Muscle of back (tissue), 11 donors: ENCODE data around the gene ENTPD6. TPM values are rescaled to one million over a fixed set of nuclear protein-coding genes. Genes with fewer than 3 reads are reported as not detected.
"Not testable (repeated sequence)": the region's sequence is repeated elsewhere in the genome, so short reads cannot be mapped to it uniquely, and the experiment has no call there.

Source experiments
- DNase-seq, 3 donors: peaks; one replicate each; pipeline versions ENCODE4 v3.0.0 to v3.0.0-alpha.2; 2013
- polyA plus RNA-seq, 10 donors: library from polyadenylated mRNA; unstranded; fragments of 120-200 nt; gene quantifications; one replicate each; pipeline ENCODE4 v1.2.1, GENCODE V29; 2013; ENCODE audit not compliant: insufficient read length in 10 of 10

Gene ENTPD6
- polyA plus RNA-seq, 10 donors = 26.3 to 42.5 (median 33.8) TPM

GRCh38 chr20:25239387-25240370 is 44.2 kb downstream of the ENTPD6 start:
- DNase-seq = no peak

GRCh38 chr20:25240851-25241658 is 45.5 kb downstream of the ENTPD6 start:
- DNase-seq = not testable (repeated sequence)

GRCh38 chr20:25241659-25241955 is 46.1 kb downstream of the ENTPD6 start:
- not testable (repeated sequence) for DNase-seq

- no peak for DNase-seq
Measured at GRCh38 chr20:25242231-25242630, 46.7 kb downstream of the ENTPD6 start.

GRCh38 chr20:25243416-25243979 is 48.0 kb downstream of the ENTPD6 start:
- no peak for DNase-seq

- DNase-seq = no peak
Measured at GRCh38 chr20:25244976-25245375, 49.5 kb downstream of the ENTPD6 start.

GRCh38 chr20:25245461-25245860 is 49.9 kb downstream of the ENTPD6 start:
- DNase-seq = no peak

GRCh38 chr20:25246182-25246999 is 50.9 kb downstream of the ENTPD6 start:
- DNase-seq = no peak

GRCh38 chr20:25247000-25247517 is 51.5 kb downstream of the ENTPD6 start:
- DNase-seq = peak in 2 of 3 donors; percentile 46 to 77

GRCh38 chr20:25247518-25247955 is 52.0 kb downstream of the ENTPD6 start:
- no peak for DNase-seq

GRCh38 chr20:25247956-25248785 is 52.7 kb downstream of the ENTPD6 start, which contains the start of gene PYGB:
TSS of gene PYGB (plus strand) at chr20:25248085. CDS start at chr20:25248179, 94 bp downstream.
- peak; percentile 74 to 96 (median 90) for DNase-seq

GRCh38 chr20:25248786-25249172 is 53.3 kb downstream of the ENTPD6 start:
- peak in 1 of 3 donors; percentile 73 for DNase-seq

GRCh38 chr20:25249198-25249931 is 53.9 kb downstream of the ENTPD6 start:
- DNase-seq = no peak

GRCh38 chr20:25250508-25250907 is 55.0 kb downstream of the ENTPD6 start:
- no peak for DNase-seq

- no peak for DNase-seq
Measured at GRCh38 chr20:25251019-25251418, 55.5 kb downstream of the ENTPD6 start.

- no peak for DNase-seq
Measured at GRCh38 chr20:25251558-25251957, 56.0 kb downstream of the ENTPD6 start.

GRCh38 chr20:25252230-25252651 is 56.7 kb downstream of the ENTPD6 start:
- DNase-seq = no peak

- DNase-seq = no peak
Measured at GRCh38 chr20:25252686-25253421, 57.3 kb downstream of the ENTPD6 start.
